GM19455 (cell line): ENCODE results near the gene CATSPERD.

Experiments
- ATAC-seq: cut with Tn5 transposase; IDR thresholded peaks from one replicate; pipeline ENCODE4 v1.9.1; 2021; ENCODE audit not compliant: unreplicated experiment

CATSPERD gene

DNA sequence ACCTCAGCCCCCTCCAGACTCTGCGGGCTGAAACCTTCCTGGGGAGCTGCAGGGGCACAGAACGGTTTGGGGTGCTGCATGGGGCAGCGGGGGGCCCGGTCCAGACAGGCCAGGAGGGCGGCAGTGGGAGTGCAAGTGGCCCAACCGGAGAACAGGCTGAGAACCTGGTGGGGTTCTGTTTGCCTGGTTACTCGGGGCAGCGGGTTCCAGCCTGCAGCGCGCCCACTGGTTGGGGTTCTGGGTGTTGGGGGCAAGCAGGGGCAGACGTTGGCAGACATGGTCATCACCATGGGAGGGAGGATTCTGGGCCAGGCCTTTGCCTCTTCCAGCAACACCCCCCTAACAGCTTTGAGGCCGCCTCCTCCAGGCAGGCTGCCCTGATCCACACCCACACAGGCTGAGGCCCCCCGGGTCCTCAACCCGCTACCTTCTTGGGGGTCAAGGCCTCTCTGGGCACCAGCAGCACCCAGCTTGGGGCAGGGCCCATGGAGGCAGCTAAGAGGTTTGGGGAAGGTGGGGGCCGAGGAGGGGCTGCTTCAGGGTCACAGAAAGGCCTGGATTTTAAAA is 64.2 kb downstream of the CATSPERD start, which contains the start of gene PRR22:
PRR22 (minus strand) TSS at position 166 of the 567 bp plus-strand sequence; CDS start at position 80, 86 bp downstream.
- no peak for ATAC-seq

DNA sequence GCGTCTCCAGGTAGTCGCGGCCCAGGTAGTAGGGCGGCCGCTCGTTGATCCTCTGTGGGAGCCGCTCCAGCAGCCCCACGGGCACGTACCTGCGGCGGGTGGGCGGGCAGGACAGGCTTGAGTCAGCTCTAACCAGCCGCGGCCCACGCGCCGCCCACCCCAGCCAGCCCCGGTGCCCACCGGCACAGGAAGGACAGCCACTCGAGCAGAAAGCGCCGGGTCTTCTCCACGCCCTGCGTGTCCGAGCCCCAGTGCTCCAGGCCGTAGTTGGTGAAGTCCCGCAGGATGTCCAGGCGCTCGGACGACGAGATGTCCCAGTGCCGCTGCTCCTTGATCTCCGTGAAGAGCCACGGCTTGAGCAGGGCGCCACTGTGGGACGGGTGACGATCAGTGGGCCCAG is 65.0 kb downstream of the CATSPERD start:
- no peak for ATAC-seq

DNA sequence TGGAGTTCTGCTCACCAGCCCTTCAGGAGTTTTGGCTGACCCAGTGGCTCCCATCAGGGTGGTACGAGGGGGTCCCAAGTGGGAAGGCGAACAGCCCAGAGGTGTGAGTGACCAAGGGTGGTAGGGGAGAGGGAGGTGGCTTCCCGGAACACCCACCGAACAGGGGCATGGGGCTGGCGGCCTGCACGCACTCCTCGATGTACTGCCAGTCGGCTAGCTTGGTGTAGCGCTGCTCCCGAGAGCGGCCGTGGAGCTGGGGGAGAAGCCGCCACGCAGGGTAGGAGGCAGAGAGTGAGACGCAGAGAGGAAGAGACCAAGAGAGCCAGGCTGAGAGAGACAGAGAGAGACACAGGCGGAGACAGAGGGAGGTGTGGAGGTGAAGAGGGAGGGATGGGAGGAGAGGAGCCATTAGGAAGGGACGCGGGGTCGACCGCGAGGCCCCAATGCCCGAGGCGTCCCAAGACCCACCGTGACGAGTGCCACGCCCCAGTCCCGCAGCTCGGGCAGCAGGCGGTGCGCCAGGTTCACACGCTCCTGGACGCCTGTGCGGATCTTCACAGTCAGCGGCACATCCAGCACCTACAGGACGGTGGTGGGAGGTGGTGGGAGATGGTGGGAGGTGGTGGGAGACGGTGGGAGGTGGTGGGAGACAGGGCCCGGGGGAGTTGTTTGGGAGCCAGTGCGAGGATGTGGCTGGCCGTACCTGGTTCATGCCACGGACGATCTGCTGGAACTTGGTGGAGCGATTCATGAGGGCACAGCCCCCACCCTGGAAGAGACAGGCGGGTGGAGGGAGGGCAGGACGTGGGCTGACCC is 66.4 kb downstream of the CATSPERD start:
- no peak for ATAC-seq

GRCh38 chr19:5787409-5788182 is 67.2 kb downstream of the CATSPERD start:
- no peak for ATAC-seq

GRCh38 chr19:5788422-5788821 is 68.0 kb downstream of the CATSPERD start:
- no peak for ATAC-seq

DNA sequence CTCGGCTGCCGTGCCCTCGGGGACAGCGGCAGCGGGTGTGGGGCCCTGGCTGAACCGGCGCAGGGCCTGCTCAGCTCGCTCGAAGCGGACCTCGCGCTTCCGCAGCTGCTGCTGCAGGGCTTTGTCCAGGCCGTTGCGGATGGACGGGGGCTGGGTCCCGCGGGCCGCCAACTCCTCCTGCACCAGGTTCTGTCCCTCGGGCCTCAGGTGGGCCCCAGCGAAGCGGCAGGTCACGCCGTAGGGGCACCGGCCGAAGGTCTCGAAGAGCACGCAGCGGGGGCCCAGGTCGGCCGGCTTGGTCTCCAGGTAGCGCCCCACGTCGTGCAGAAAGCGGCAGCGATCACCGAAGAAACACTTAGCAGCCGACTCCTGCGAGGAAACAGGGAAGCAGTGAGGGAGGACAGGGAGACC is 68.9 kb downstream of the CATSPERD start:
- no peak for ATAC-seq

- no peak for ATAC-seq
These were observed 69.6 kb downstream of the CATSPERD start for GRCh38 chr19:5789886-5790558.

DNA sequence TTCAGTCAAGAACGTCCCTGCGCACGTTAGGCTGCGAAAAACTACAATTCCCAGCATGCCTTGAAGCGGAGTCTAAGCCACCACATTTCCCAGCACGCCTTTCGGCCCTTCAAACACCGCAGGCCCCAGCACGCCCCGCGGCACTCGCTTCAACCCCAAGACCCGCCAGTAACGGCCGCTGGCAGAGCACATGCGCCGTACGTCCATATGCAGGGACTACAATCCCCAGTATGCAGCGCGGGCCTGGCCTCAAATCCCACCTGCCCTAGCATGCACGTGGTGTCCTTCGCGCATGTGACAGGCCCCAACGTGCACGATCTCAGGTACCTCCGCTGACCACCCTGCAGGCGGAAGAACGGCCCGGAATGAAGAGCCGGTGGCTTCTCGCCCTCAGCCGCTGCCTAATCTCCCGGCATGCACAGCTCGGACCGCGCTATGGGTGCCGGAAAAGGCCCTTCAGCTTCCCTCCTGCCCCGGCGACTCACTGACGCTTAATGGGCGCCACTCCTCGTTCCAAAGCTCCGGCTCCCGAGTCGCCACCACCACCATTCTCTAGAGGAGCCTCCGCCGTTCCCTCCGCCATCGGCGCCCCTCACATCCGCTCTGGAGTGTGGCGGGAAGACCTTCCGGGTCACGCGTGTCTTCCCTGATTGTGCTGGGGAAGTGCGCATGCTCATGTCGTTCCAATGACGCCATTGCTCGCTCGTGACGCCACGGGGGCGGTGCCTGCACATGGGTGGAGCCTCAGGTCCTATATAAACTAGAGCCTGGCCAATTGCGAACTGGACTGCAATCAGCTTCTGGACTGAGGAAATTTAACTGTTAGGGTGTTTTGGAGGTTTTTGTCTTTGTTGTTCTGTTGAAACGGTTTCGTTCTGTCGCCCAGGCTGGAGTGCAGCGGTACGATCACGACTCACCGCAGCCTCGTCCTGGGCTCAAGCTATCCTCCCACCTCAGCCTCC is 70.4 kb downstream of the CATSPERD start, which contains the start of gene DUS3L:
DUS3L (minus strand) TSS at position 605 of the 962 bp plus-strand sequence; CDS start at position 583, 22 bp downstream.
- peak; percentile 80 for ATAC-seq

GRCh38 chr19:5792224-5792623 is 71.8 kb downstream of the CATSPERD start:
- ATAC-seq, result no peak

GRCh38 chr19:5793188-5793587 is 72.8 kb downstream of the CATSPERD start:
- ATAC-seq, result no peak

GRCh38 chr19:5795382-5795919 is 75.0 kb downstream of the CATSPERD start:
- ATAC-seq, result no peak

DNA sequence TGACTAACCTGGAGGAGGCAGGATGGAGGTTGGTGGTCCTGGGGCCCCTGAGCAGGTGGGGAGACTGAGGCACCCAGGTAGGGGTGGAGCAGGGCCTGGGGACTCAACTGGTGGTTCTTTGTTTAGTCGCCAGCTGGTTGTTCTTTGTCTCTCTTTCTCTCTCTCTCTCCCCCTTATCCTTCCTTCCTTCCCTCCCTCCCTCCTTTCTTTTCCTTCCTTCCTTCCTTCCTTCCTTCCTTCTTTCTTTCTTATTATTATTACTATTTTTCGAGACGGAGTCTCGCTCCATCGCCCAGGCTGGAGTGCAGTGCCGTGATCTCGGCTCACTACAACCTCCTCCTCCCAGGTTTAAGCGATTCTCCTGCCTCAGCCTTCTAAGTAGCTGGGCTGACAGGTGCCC is 77.8 kb downstream of the CATSPERD start:
- no peak for ATAC-seq

DNA sequence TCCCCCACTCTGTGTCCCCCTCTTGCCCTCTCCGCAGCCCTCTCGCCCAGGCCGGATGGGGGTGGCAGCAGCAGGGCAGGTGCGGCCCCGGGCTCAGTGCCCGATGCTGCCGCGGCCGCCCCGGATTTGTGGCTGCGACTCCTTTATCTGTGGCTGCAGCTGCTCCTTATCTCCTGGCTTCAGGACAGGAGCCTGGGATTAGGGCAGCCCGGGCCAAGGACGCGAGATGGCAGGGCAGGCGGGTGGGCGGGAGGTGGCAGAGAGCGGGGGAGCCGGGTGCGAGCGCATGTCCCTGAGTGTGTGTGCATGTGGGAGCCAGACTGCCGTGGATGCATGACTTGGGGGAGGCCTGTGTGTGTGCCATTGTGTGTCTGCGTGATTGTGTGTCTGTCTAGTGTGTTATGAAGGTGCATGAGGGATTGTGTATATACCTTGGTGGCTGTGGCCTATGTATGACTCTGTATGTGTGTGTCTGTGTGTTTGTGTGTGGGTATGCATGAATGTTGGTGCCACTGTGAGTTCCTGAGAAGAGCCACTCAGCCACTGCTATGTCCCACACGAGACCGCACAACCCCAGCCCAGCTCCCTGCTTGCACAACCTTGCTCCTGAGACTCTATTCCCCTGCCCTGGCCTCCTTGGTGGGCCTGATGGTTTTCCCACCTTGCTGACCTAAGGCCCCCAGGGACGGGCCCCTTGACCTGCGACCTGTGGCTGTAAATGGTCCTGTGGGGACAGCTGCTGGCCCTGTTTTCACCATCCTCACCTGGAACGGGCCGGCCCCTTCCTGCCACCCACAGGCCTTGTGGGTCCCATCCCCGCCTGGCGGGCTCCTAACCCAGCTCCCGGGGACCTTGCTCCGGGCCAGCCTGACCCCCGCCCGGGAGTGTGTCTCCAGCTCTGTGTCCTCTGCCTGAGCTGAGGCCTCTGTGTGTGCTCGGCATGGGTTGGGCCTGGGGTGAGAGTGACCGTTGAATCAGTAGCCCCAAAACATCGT is 79.1 kb downstream of the CATSPERD start:
- no peak for ATAC-seq

DNA sequence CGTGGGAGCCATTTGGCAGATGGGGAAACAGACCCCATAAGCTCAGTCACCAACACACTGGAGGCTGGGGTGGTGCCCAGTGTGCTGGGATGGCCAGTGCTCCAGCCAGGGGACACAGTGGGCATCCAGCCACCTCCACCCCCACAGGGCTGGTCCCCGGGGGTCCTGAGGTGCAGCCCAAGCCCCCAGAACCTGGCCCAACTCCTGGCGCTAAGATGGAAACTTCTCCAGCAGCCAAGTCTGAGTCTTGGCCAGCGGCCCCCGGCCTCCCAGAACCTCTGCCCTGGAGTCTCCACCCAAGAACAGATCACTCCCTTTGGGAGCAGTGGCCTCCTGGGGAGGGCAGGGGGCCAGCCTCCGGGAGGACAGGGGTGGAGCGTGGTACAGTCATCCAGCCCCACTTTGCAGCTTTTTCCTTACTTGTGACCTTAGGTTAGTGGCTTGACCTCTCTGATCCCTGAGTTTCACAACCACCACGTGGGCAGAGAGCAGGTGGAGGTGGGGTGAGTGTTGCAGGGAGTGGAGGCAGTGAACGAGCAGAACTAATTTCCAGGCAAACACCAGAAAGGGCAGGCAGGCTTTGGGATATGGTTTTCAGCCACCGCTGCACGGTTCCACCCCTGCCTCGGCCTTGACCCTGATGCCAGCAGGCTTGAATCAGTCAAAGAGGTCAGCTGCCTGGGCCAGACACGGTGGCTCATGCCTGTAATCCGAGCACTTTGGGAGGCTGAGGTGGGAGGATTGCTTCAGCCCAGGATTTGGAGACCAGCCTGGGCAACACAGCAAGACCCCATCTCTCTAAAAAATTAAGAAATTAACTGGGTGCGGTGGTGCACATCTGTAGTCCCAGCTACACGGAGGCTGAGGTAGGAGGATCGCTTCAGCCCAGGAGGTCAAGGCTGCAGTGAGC is 80.2 kb downstream of the CATSPERD start:
- no peak for ATAC-seq

DNA sequence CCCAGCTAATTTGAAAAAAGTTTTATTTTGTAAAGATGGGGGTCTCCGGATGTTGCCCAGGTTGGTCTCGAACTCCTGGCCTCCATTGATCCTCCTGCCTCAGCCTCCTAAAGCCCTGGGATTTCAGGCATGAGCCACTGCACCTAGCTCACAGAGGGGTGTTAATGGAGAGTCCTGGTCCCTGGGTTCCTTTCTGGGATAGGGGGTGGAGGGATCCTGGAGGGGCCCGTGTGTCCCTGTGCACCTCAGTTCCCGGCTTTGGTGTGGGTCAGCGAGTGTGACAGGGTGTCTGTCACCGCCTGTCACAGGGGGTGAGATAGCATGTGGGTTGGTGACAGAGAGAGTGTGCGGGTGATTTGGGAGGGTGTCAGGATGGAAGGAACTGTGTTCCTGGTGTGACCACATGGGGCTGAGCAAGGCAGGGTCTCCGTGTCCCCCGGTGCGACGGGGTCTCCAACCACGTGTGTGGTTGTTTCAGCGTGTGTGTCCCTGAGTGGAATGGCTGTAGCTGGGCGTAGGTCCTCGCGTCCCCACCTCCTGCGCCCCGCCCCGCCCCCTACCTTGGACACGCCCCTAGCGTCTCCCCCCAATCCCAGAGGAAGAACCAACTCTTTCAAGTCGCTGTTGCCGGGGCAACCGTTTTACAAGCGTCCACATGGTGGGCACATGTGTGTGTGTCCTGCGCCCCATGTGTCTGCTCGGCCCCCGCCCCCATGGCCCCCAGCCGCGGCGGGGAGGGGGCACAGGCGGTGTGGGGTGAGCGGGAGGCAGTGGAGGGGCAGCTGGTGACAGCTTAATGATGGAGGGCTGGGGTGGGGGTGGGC is 81.6 kb downstream of the CATSPERD start:
- ATAC-seq, result no peak

DNA sequence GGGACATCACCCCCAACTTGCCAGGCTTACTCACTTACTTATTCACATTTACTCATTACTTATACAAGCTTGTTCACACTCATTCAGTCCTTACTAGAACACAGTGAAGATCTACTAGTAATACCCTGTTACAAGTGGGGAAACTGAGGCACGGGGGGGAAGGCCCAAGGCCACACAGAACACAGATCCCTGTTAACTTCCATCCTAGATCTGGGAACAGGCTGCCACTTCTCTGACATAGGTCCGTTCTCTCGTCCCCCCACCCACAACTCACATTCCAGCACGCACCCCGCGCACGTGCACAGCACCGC is 83.0 kb downstream of the CATSPERD start:
- ATAC-seq, result no peak
